CD4-positive, CD25-positive, alpha-beta regulatory T cell (primary cell): ENCODE data around the gene ZBTB25. TPM values are rescaled to one million over a fixed set of nuclear protein-coding genes. Genes with fewer than 3 reads are reported as not detected.
A peak's percentile ranks its signal among the peaks of the same experiment; 100 is the strongest.
"Not testable (repeated sequence)": the region's sequence is repeated elsewhere in the genome, so short reads cannot be mapped to it uniquely, and the experiment has no call there.

ENCODE experiments used
- ATAC-seq, 2 donors: fragments of 150-1000 bp; cut with Tn5 transposase; one replicate each; pipeline ENCODE4 v1.10.0; 2021; ENCODE audit warnings: low read depth in 2 of 2, moderate number of reproducible peaks in 2 of 2, moderate library complexity in 1 of 2
- DNase-seq, 3 donors: peaks; one replicate each; pipeline versions ENCODE4 v3.0.0 to v3.0.0-alpha.2; 2012 to 2022; ENCODE audit warnings: mixed read lengths in 1 of 3
- H3K27ac ChIP-seq: one replicate; pipeline ENCODE4 v1.7.0; 2013; ENCODE audit warnings: mild to moderate bottlenecking, low read length; ENCODE audit not compliant: insufficient read depth, poor library complexity, severe bottlenecking
- H3K27me3 ChIP-seq: one replicate; pipeline ENCODE4 v1.7.0; 2013; ENCODE audit warnings: low read length; ENCODE audit not compliant: control insufficient read depth, insufficient read depth
- H3K36me3 ChIP-seq: one replicate; pipeline ENCODE4 v1.7.0; 2013; ENCODE audit warnings: mild to moderate bottlenecking, low read length, moderate library complexity; ENCODE audit not compliant: control insufficient read depth, insufficient read depth
- H3K4me1 ChIP-seq: 2 replicates; pipeline ENCODE4 v1.7.0; 2013; ENCODE audit warnings: mild to moderate bottlenecking, low read length; ENCODE audit not compliant: insufficient read depth, control insufficient read depth, poor library complexity, severe bottlenecking
- H3K4me3 ChIP-seq: one replicate; pipeline ENCODE4 v1.7.0; 2013; ENCODE audit warnings: low read depth, mild to moderate bottlenecking, low read length, moderate library complexity
- H3K9me3 ChIP-seq, 2 experiments: 1 replicate in 1 of 2; 2 replicates in 1 of 2; pipeline ENCODE4 v1.7.0; 2013; ENCODE audit warnings: low read length in 2 of 2, mild to moderate bottlenecking in 1 of 2, moderate library complexity in 1 of 2; ENCODE audit not compliant: control insufficient read depth in 2 of 2
- H3K27ac Mint-ChIP-seq, 3 donors: one replicate each; pipeline ENCODE4 v1.8.0; 2020 to 2022; ENCODE audit warnings: mild to moderate bottlenecking in 3 of 3, mixed read lengths in 3 of 3, moderate library complexity in 2 of 3
- H3K27me3 Mint-ChIP-seq: one replicate; pipeline ENCODE4 v1.8.0; 2022; ENCODE audit warnings: mild to moderate bottlenecking, mixed read lengths
- H3K36me3 Mint-ChIP-seq: one replicate; pipeline ENCODE4 v1.8.0; 2020; ENCODE audit warnings: mixed read lengths
- H3K4me1 Mint-ChIP-seq, 4 donors: one replicate each; pipeline ENCODE4 v1.8.0; 2020 to 2022; ENCODE audit warnings: mixed read lengths in 4 of 4, mild to moderate bottlenecking in 1 of 4
- H3K4me3 Mint-ChIP-seq, 4 donors: one replicate each; pipeline ENCODE4 v1.8.0; 2020 to 2022; ENCODE audit warnings: mild to moderate bottlenecking in 4 of 4, mixed read lengths in 4 of 4, moderate library complexity in 3 of 4
- H3K9me3 Mint-ChIP-seq, 7 donors: one replicate each; pipeline ENCODE4 v1.8.0; 2020 to 2022; ENCODE audit warnings: mixed read lengths in 7 of 7, mild to moderate bottlenecking in 3 of 7, moderate library complexity in 2 of 7
- polyA plus RNA-seq, 4 donors: library from polyadenylated mRNA; unstranded; fragments of 300-500 nt; fragmentation: Illumina TruSeq; gene quantifications; one replicate each; pipeline ENCODE4 v1.2.3, GENCODE V29; 2021
- total RNA-seq: library from RNA; stranded (reverse); gene quantifications from one replicate; pipeline ENCODE4 v1.2.3, GENCODE V29; 2022

Gene ZBTB25
- total and polyA plus RNA-seq, 5 donors from 2014 or later, result 34.8 to 78.0 (median 39.1) TPM

- no peaks in the 10 kb centered on the region for H3K27me3 Mint-ChIP-seq
- no peak for ATAC-seq
- no peaks in the 10 kb centered on the region for H3K9me3 ChIP-seq
- H3K36me3 Mint-ChIP-seq, result peaks cover 9% of the 10 kb centered on the region
- peaks cover 23 to 37% (median 27%) of the 10 kb centered on the region in 4 donors for H3K4me1 Mint-ChIP-seq
- DNase-seq, result no peak
- peaks cover 27% of the 10 kb centered on the region for H3K36me3 ChIP-seq
- no peaks in the 10 kb centered on the region for H3K27me3 ChIP-seq
- H3K4me1 ChIP-seq, result peaks cover 19% of the 10 kb centered on the region
- H3K27ac ChIP-seq, result peak overlapping the region; percentile 5
- H3K4me3 ChIP-seq, result peak overlapping the region; percentile 34
- no peaks in the 10 kb centered on the region for H3K9me3 Mint-ChIP-seq
- no peak overlapping the region for H3K27ac Mint-ChIP-seq
- no peak overlapping the region for H3K4me3 Mint-ChIP-seq
These were observed 19.1 kb upstream of the ZBTB25 start for GRCh38 chr14:64522591-64523355.

GRCh38 chr14:64520699-64521098, 17.1 kb upstream of the ZBTB25 start:
- ATAC-seq (no peak), DNase-seq (no peak)
- peak overlapping the region in 1 of 3 donors; percentile 48 for H3K27ac Mint-ChIP-seq
- peaks cover 3% of the 10 kb centered on the region for H3K36me3 Mint-ChIP-seq
- H3K27me3 ChIP-seq, result no peaks in the 10 kb centered on the region
- H3K4me1 ChIP-seq, result peaks cover 38% of the 10 kb centered on the region
- peak overlapping the region; percentile 45 for H3K27ac ChIP-seq
- no peak overlapping the region for H3K4me3 ChIP-seq
- no peaks in the 10 kb centered on the region for H3K27me3 Mint-ChIP-seq
- peak overlapping the region in 1 of 4 donors; percentile 38 for H3K4me3 Mint-ChIP-seq
- no peaks in the 10 kb centered on the region for H3K9me3 Mint-ChIP-seq
- peaks cover 24% of the 10 kb centered on the region for H3K36me3 ChIP-seq
- no peaks in the 10 kb centered on the region for H3K9me3 ChIP-seq
- peaks cover 32 to 51% (median 33%) of the 10 kb centered on the region in 4 donors for H3K4me1 Mint-ChIP-seq

GRCh38 chr14:64518229-64518628, 14.6 kb upstream of the ZBTB25 start:
- peaks cover 3% of the 10 kb centered on the region for H3K36me3 Mint-ChIP-seq
- Histone ChIP-seq H3K27me3 (no peaks in the 10 kb centered on the region), H3K27ac (no peak overlapping the region), H3K36me3 (peaks cover 19% of the 10 kb centered on the region), H3K4me1 (peaks cover 38% of the 10 kb centered on the region), H3K4me3 (no peak overlapping the region), H3K9me3 (no peaks in the 10 kb centered on the region)
- ATAC-seq (no peak), DNase-seq (no peak)
- no peaks in the 10 kb centered on the region for H3K9me3 Mint-ChIP-seq
- no peaks in the 10 kb centered on the region for H3K27me3 Mint-ChIP-seq
- peaks cover 39 to 67% (median 46%) of the 10 kb centered on the region in 4 donors for H3K4me1 Mint-ChIP-seq
- H3K27ac Mint-ChIP-seq, result peak overlapping the region in 1 of 3 donors; percentile 49
- H3K4me3 Mint-ChIP-seq, result peak overlapping the region in 2 of 4 donors; percentile 18 to 46

- not testable (repeated sequence) for ATAC-seq, H3K4me3 ChIP-seq, H3K27me3 ChIP-seq, DNase-seq, H3K27ac ChIP-seq, H3K27me3 Mint-ChIP-seq, H3K9me3 ChIP-seq, H3K27ac Mint-ChIP-seq, H3K36me3 Mint-ChIP-seq, H3K9me3 Mint-ChIP-seq
- peaks cover 13% of the 10 kb centered on the region for H3K36me3 ChIP-seq
- H3K4me3 Mint-ChIP-seq, result peak overlapping the region in 1 of 4 donors; percentile 18
- H3K4me1 ChIP-seq, result peaks cover 38% of the 10 kb centered on the region
- peaks cover 44 to 73% (median 50%) of the 10 kb centered on the region in 4 donors for H3K4me1 Mint-ChIP-seq
These were observed 14.0 kb upstream of the ZBTB25 start for GRCh38 chr14:64517667-64518066.

- H3K4me1 ChIP-seq, result peaks cover 43% of the 10 kb centered on the region
- DNase-seq, result no peak
- ATAC-seq, result no peak
- no peaks in the 10 kb centered on the region for H3K27me3 Mint-ChIP-seq
- peaks cover 3% of the 10 kb centered on the region for H3K36me3 Mint-ChIP-seq
- H3K27ac ChIP-seq, result no peak overlapping the region
- H3K4me3 ChIP-seq, result peak overlapping the region; percentile 61
- H3K4me1 Mint-ChIP-seq, result peaks cover 49 to 79% (median 57%) of the 10 kb centered on the region in 4 donors
- no peaks in the 10 kb centered on the region for H3K27me3 ChIP-seq
- no peaks in the 10 kb centered on the region for H3K9me3 Mint-ChIP-seq
- H3K27ac Mint-ChIP-seq, result peak overlapping the region; percentile 2 to 65 (median 64)
- peaks cover 7% of the 10 kb centered on the region for H3K36me3 ChIP-seq
- H3K4me3 Mint-ChIP-seq, result peak overlapping the region; percentile 40 to 77 (median 58)
- H3K9me3 ChIP-seq, result no peaks in the 10 kb centered on the region
These were observed 13.3 kb upstream of the ZBTB25 start for GRCh38 chr14:64516969-64517368.

- H3K4me3 ChIP-seq, result peak overlapping the region; percentile 13
- H3K27ac ChIP-seq, result no peak overlapping the region
- H3K36me3 ChIP-seq, result no peaks in the 10 kb centered on the region
- ATAC-seq, result no peak
- no peak for DNase-seq
- H3K27me3 Mint-ChIP-seq, result no peaks in the 10 kb centered on the region
- no peaks in the 10 kb centered on the region for H3K9me3 Mint-ChIP-seq
- no peaks in the 10 kb centered on the region for H3K9me3 ChIP-seq
- no peaks in the 10 kb centered on the region for H3K27me3 ChIP-seq
- no peak overlapping the region for H3K4me3 Mint-ChIP-seq
- H3K27ac Mint-ChIP-seq, result no peak overlapping the region
- H3K4me1 ChIP-seq, result peaks cover 57% of the 10 kb centered on the region
- peaks cover 55 to 85% (median 71%) of the 10 kb centered on the region in 4 donors for H3K4me1 Mint-ChIP-seq
- H3K36me3 Mint-ChIP-seq, result peaks cover 3% of the 10 kb centered on the region
These were observed 11.4 kb upstream of the ZBTB25 start for GRCh38 chr14:64515053-64515452.

GRCh38 chr14:64513271-64513670, 9.6 kb upstream of the ZBTB25 start:
- H3K27me3 Mint-ChIP-seq, result no peaks in the 10 kb centered on the region
- no peaks in the 10 kb centered on the region for H3K9me3 ChIP-seq
- DNase-seq (no peak), ATAC-seq (no peak)
- H3K27ac Mint-ChIP-seq, result no peak overlapping the region
- no peaks in the 10 kb centered on the region for H3K9me3 Mint-ChIP-seq
- no peaks in the 10 kb centered on the region for H3K36me3 ChIP-seq
- H3K4me3 Mint-ChIP-seq, result peak overlapping the region in 2 of 4 donors; percentile 9 to 51
- H3K27me3 ChIP-seq, result no peaks in the 10 kb centered on the region
- no peak overlapping the region for H3K4me3 ChIP-seq
- no peak overlapping the region for H3K27ac ChIP-seq
- H3K4me1 Mint-ChIP-seq, result peaks cover 62 to 93% (median 79%) of the 10 kb centered on the region in 4 donors
- H3K4me1 ChIP-seq, result peaks cover 72% of the 10 kb centered on the region
- peaks cover 3% of the 10 kb centered on the region for H3K36me3 Mint-ChIP-seq
